LNCaP clone FGC (cell line): ENCODE measurements around the gene UBE2G1.

ENCODE experiments used
- DNase-seq: peaks from one replicate; pipeline ENCODE4 v3.0.0-alpha.2; 2011; ENCODE audit warnings: low read depth
- H3K4me3 ChIP-seq: 2 replicates; pipeline ENCODE4 v1.5.1; 2011; ENCODE audit warnings: mild to moderate bottlenecking, low read depth, low read length, control low read depth
- TF ChIP-seq, protein P1 (sequence below): IDR thresholded peaks from 2 replicates; pipeline ENCODE4 v1.5.1; 2012; ENCODE audit warnings: mild to moderate bottlenecking; ENCODE audit not compliant: control insufficient read depth, insufficient read depth; ENCODE audit errors: extremely low read depth

UBE2G1 gene

DNA sequence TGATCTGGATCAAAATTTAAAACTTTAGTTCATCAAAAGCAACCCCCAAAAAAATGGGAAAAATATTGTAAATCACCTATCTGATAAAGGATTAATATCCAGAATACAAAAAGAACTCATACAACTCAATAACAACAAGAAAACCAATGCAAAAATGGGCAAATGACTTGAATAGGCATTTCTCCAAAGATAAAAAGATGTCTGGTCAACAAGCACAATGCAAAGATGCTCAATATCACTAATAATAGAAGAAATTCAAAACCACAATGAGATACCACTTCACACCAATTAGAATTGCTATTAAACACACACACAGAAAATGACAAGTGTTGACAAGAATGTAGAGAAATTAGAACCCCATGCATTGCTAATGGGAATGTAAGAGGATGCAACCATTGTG, 40.4 kb downstream of the UBE2G1 start:
- H3K4me3 ChIP-seq, result no peak overlapping the region
- DNase-seq, result no peak
- TF ChIP-seq, protein P1, sequence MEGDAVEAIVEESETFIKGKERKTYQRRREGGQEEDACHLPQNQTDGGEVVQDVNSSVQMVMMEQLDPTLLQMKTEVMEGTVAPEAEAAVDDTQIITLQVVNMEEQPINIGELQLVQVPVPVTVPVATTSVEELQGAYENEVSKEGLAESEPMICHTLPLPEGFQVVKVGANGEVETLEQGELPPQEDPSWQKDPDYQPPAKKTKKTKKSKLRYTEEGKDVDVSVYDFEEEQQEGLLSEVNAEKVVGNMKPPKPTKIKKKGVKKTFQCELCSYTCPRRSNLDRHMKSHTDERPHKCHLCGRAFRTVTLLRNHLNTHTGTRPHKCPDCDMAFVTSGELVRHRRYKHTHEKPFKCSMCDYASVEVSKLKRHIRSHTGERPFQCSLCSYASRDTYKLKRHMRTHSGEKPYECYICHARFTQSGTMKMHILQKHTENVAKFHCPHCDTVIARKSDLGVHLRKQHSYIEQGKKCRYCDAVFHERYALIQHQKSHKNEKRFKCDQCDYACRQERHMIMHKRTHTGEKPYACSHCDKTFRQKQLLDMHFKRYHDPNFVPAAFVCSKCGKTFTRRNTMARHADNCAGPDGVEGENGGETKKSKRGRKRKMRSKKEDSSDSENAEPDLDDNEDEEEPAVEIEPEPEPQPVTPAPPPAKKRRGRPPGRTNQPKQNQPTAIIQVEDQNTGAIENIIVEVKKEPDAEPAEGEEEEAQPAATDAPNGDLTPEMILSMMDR, result no peak

DNA sequence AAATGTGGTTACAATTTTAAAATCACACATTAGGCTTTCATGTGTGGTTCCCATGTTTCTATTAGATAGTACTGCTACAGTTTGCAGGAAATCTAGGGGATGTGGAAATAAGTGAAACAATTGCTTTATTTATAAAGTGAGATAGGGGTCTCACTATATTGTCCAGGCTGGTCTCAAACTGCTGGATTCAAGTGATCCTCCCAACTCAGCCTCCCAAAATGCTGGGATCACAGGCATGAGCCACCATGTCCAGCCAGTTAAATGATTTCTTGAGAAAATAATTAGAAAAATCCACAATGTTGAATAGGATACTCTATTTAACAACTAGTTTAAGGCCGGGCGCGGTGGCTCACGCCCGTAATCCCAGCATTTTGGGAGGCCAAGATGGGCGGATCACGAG, 42.0 kb downstream of the UBE2G1 start:
- H3K4me3 ChIP-seq, result no peak overlapping the region
- TF ChIP-seq, protein P1, result no peak
- DNase-seq, result no peak

DNA sequence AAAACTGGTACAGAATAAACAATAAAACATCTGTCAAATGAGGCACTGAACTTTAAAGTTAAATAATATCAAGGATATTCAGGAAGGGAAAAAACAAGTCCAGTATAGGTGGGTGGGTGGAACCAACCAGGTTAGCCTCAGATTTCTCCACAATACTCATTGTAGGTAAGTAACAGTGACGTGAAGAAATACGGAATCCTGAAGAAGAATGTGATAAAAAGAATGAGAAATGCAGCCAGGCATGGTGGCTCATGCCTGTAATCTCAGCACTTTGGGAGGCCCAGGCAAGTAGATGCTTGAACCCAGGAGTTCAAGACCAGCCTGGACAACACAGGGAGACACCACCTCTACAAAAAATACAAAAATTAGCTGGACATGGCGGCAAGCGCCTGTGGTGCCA, 47.3 kb downstream of the UBE2G1 start:
- H3K4me3 ChIP-seq, result no peak overlapping the region
- no peak for DNase-seq
- TF ChIP-seq, protein P1, result no peak

DNA sequence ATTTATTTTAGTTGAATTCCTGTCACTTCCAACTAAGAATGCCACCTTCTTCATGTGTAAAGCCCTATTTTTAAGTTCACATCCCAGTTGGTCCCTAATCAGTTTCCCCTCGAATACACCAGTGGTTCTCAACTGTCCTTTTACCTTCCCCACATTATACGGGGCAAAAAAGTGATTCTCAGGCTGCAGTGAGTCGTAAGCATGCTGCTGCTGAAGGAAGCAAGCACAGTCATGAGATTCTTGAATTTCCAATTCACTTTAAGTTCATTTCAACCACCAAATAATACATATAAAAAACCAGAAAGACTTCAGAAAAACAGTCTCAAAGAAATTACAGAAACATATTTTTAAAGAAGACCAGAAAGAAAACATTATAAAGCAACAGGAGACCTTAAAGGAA, 47.9 kb downstream of the UBE2G1 start:
- H3K4me3 ChIP-seq, result no peak overlapping the region
- DNase-seq, result no peak
- TF ChIP-seq, protein P1, result no peak

DNA sequence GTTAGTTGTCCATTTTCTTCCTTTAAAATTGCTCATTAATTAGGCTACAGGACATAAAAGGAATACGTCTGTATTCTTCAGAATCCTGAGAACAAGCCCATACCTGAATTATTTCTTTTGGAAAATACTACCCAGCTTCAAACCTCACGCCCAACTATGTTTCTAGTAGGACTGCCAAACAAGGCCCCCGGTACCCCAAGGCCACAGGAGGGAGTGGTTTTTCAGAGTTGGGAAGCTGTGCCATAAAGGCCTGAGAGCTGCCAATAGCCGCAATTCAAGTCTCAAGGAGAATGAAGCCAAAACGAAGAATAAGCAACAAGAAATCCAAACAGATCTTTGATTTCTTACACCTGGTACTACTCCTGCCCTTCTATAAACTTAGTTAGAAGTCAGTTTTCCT, 48.3 kb downstream of the UBE2G1 start:
- TF ChIP-seq, protein P1, result no peak
- DNase-seq, result no peak
- H3K4me3 ChIP-seq, result no peak overlapping the region

DNA sequence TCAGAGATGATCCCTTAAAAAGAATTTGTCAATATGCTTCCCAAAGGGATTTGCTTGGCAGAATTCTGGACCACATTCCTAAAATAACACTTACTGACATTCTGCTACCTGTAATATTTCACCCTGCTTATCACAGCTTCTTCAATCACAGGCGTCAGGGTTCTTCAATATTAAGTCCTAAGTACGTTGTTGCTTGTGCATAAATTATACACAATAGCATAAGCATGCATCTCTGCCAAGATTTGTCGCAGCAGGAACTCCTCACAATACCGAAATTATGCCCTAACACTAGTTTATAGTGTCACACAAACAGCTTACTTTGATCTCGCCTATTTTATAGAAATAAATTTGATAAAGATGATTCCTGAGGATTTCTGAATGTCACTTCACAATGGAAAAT, 48.9 kb downstream of the UBE2G1 start:
- TF ChIP-seq, protein P1, result no peak
- no peak for DNase-seq
- H3K4me3 ChIP-seq, result no peak overlapping the region

DNA sequence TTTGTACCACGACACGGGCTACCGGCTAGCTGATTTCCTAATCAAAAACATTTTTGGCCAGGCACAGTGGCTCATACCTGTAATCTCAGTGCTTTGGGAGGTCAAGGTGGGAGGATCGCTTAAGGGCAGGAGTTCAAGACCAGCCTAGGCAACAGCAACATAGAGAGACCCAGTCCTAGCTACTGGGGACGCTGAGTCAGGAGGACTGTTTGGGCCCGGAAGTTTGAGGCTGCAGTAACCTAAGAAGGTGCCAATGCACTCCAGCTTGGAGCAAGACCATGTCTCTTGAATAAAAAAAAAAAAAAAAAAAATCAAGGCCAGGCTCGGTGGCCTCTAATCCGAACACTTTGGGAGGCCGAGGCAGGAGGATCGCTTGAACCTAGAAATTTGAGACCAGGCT, 49.8 kb downstream of the UBE2G1 start:
- TF ChIP-seq, protein P1, result no peak
- no peak overlapping the region for H3K4me3 ChIP-seq
- DNase-seq, result no peak
